Trophoblast cell (in vitro differentiated cells and primary cell): Measurements from ENCODE around the gene HOXA2.

Experiments used
- DNase-seq, 2 donors: peaks; one replicate each; pipeline ENCODE4 v3.0.0-alpha.2; 2016
- H2AFZ ChIP-seq: 2 replicates; pipeline ENCODE4 v1.6.1; 2013; ENCODE audit warnings: low read length, moderate library complexity, mild to moderate bottlenecking; ENCODE audit not compliant: insufficient read depth, poor library complexity
- H2AK5ac ChIP-seq: 2 replicates; pipeline ENCODE4 v1.6.1; 2013; ENCODE audit warnings: mild to moderate bottlenecking, low read length
- H2BK120ac ChIP-seq: 2 replicates; pipeline ENCODE4 v1.6.1; 2013; ENCODE audit warnings: low read length, mild to moderate bottlenecking, moderate library complexity; ENCODE audit not compliant: insufficient read depth, poor library complexity
- H2BK12ac ChIP-seq: 2 replicates; pipeline ENCODE4 v1.6.1; 2013; ENCODE audit warnings: mild to moderate bottlenecking, low read length, moderate library complexity
- H2BK5ac ChIP-seq: 2 replicates; pipeline ENCODE4 v1.6.1; 2013; ENCODE audit warnings: low read length, low read depth, moderate library complexity, mild to moderate bottlenecking; ENCODE audit not compliant: poor library complexity
- H3K14ac ChIP-seq: 2 replicates; pipeline ENCODE4 v1.6.1; 2013; ENCODE audit warnings: mild to moderate bottlenecking, low read length
- H3K18ac ChIP-seq: 2 replicates; pipeline ENCODE4 v1.6.1; 2013; ENCODE audit warnings: mild to moderate bottlenecking, low read length
- H3K23ac ChIP-seq: 2 replicates; pipeline ENCODE4 v1.6.1; 2013; ENCODE audit warnings: low read length
- H3K27ac ChIP-seq: 2 replicates; pipeline ENCODE4 v1.5.1; 2013; ENCODE audit warnings: low read depth, mild to moderate bottlenecking, inconsistent platforms, low read length, moderate library complexity
- H3K27me3 ChIP-seq: 2 replicates; pipeline ENCODE4 v1.6.1; 2013; ENCODE audit warnings: inconsistent platforms, mild to moderate bottlenecking, low read length, moderate library complexity; ENCODE audit not compliant: insufficient read depth
- H3K36me3 ChIP-seq, 2 experiments: 1 replicate in 1 of 2; 2 replicates in 1 of 2; pipeline ENCODE4 v1.6.1; 2013; ENCODE audit warnings: low read length in 2 of 2, mild to moderate bottlenecking in 2 of 2, moderate library complexity in 1 of 2; ENCODE audit not compliant: insufficient read depth in 2 of 2, control insufficient read depth in 1 of 2
- H3K4ac ChIP-seq: 2 replicates; pipeline ENCODE4 v1.6.1; 2013; ENCODE audit warnings: low read depth, mild to moderate bottlenecking, low read length, moderate library complexity
- H3K4me1 ChIP-seq, 2 experiments: 1 replicate in 1 of 2; 2 replicates in 1 of 2; pipeline ENCODE4 v1.6.1; 2013; ENCODE audit warnings: low read length in 2 of 2, mild to moderate bottlenecking in 2 of 2, moderate library complexity in 1 of 2; ENCODE audit not compliant: insufficient read depth in 2 of 2, control insufficient read depth in 1 of 2
- H3K4me2 ChIP-seq: 2 replicates; pipeline ENCODE4 v1.6.1; 2013; ENCODE audit warnings: inconsistent platforms, mild to moderate bottlenecking, low read length, moderate library complexity
- H3K4me3 ChIP-seq: 2 replicates; pipeline ENCODE4 v1.5.1; 2013; ENCODE audit warnings: mild to moderate bottlenecking, low read depth, low read length, inconsistent platforms
- H3K79me1 ChIP-seq: one replicate; pipeline ENCODE4 v1.6.1; 2013; ENCODE audit warnings: low read length
- H3K79me2 ChIP-seq: 2 replicates; pipeline ENCODE4 v1.6.1; 2013; ENCODE audit warnings: low read length, mild to moderate bottlenecking; ENCODE audit not compliant: control insufficient read depth, insufficient read depth, poor library complexity
- H3K9ac ChIP-seq: 2 replicates; pipeline ENCODE4 v1.6.1; 2013; ENCODE audit warnings: mild to moderate bottlenecking, low read length
- H3K9me3 ChIP-seq: 2 replicates; pipeline ENCODE4 v1.6.1; 2013; ENCODE audit warnings: low read depth, mild to moderate bottlenecking, control low read depth, inconsistent platforms, low read length; ENCODE audit not compliant: insufficient read depth
- H4K12ac ChIP-seq: 2 replicates; pipeline ENCODE4 v1.6.1; 2013; ENCODE audit warnings: low read depth, mild to moderate bottlenecking, low read length, moderate library complexity
- H4K8ac ChIP-seq: 2 replicates; pipeline ENCODE4 v1.6.1; 2013; ENCODE audit warnings: low read depth, mild to moderate bottlenecking, low read length, moderate library complexity
- H4K91ac ChIP-seq: one replicate; pipeline ENCODE4 v1.6.1; 2013; ENCODE audit warnings: low read depth, mild to moderate bottlenecking, low read length, moderate library complexity
- WGBS: extraction: QIAGEN DNeasy Blood & Tissue Kit; methylation state at CpG from one replicate; pipeline ENCODE4 v1.1.7; 2013; ENCODE audit warnings: missing lambda C conversion rate; ENCODE audit not compliant: insufficient read length, insufficient coverage; ENCODE audit errors: extremely low coverage; 5-methylcytosine and 5-hydroxymethylcytosine counted together

Gene HOXA2

GRCh38 chr7:27091941-27092818, 10.3 kb downstream of the HOXA2 start:
- peaks cover 79% of the 10 kb centered on the region for H3K27me3 ChIP-seq
- no peak for DNase-seq
- no peak overlapping the region for H2BK120ac ChIP-seq
- no peak overlapping the region for H3K27ac ChIP-seq
- H4K12ac ChIP-seq: no peak overlapping the region
- H3K79me2 ChIP-seq: no peaks in the 10 kb centered on the region
- H3K9ac ChIP-seq: no peak overlapping the region
- H2BK12ac ChIP-seq: no peak overlapping the region
- H3K4me3 ChIP-seq: no peak overlapping the region
- no peak overlapping the region for H3K23ac ChIP-seq
- no peak overlapping the region for H3K14ac ChIP-seq
- no peak overlapping the region for H3K18ac ChIP-seq
- WGBS: no CpG with 5 or more reads among the region's 9 CpGs
- H3K4ac ChIP-seq: no peak overlapping the region
- no peak overlapping the region for H2AFZ ChIP-seq
- peaks cover 4 to 10% of the 10 kb centered on the region in 2 experiments for H3K4me1 ChIP-seq
- H3K9me3 ChIP-seq: peaks cover 17% of the 10 kb centered on the region
- H3K4me2 ChIP-seq: no peak overlapping the region
- no peak overlapping the region for H2BK5ac ChIP-seq
- no peak overlapping the region for H4K91ac ChIP-seq
- no peaks in the 10 kb centered on the region for H3K36me3 ChIP-seq
- no peak overlapping the region for H2AK5ac ChIP-seq
- H3K79me1 ChIP-seq: no peaks in the 10 kb centered on the region
- H4K8ac ChIP-seq: no peak overlapping the region

- H2BK12ac ChIP-seq: no peak overlapping the region
Observed at GRCh38 chr7:27091105-27091504, 11.4 kb downstream of the HOXA2 start.

GRCh38 chr7:27088002-27088922, 14.2 kb downstream of the HOXA2 start:
- Histone ChIP-seq H2BK5ac (no peak overlapping the region), H3K9me3 (peaks cover 8% of the 10 kb centered on the region), H3K4me3 (no peak overlapping the region), H4K12ac (no peak overlapping the region), H3K4ac (no peak overlapping the region), H3K79me1 (no peaks in the 10 kb centered on the region), H3K9ac (no peak overlapping the region), H2BK120ac (no peak overlapping the region), H2AFZ (no peak overlapping the region), H2BK12ac (no peak overlapping the region), H3K4me2 (no peak overlapping the region), H3K18ac (no peak overlapping the region), H3K27ac (no peak overlapping the region), H2AK5ac (no peak overlapping the region), H4K91ac (no peak overlapping the region), H3K4me1 (no peaks in the 10 kb centered on the region), H4K8ac (no peak overlapping the region), H3K23ac (no peak overlapping the region), H3K14ac (no peak overlapping the region), H3K79me2 (no peaks in the 10 kb centered on the region), H3K27me3 (peaks cover 45% of the 10 kb centered on the region), H3K36me3 (no peaks in the 10 kb centered on the region)
- no peak for DNase-seq
- no CpG with 5 or more reads among the region's 68 CpGs for WGBS

More at GRCh38 chr7:27091105-27091504, 11.4 kb downstream of the HOXA2 start:
- Histone ChIP-seq H3K4me1 (peaks cover 0 to 3% of the 10 kb centered on the region in 2 experiments), H3K27me3 (peaks cover 68% of the 10 kb centered on the region), H4K8ac (no peak overlapping the region), H2AFZ (no peak overlapping the region), H3K14ac (no peak overlapping the region), H2BK120ac (no peak overlapping the region), H3K79me2 (no peaks in the 10 kb centered on the region), H3K4me2 (no peak overlapping the region), H3K4ac (no peak overlapping the region), H4K91ac (no peak overlapping the region), H2AK5ac (no peak overlapping the region), H2BK5ac (no peak overlapping the region), H3K27ac (no peak overlapping the region), H3K18ac (no peak overlapping the region), H3K23ac (no peak overlapping the region), H3K9me3 (peaks cover 15% of the 10 kb centered on the region), H4K12ac (no peak overlapping the region), H3K4me3 (no peak overlapping the region), H3K79me1 (no peaks in the 10 kb centered on the region), H3K36me3 (no peaks in the 10 kb centered on the region), H3K9ac (no peak overlapping the region)
- WGBS: no CpG with 5 or more reads among the region's 3 CpGs
- no peak for DNase-seq

- H3K36me3 ChIP-seq: no peaks in the 10 kb centered on the region
- no peaks in the 10 kb centered on the region for H3K79me1 ChIP-seq
- no peak overlapping the region for H3K9ac ChIP-seq
- no peak for DNase-seq
- no peaks in the 10 kb centered on the region for H3K79me2 ChIP-seq
- H3K14ac ChIP-seq: no peak overlapping the region
- no peak overlapping the region for H3K23ac ChIP-seq
- H3K4me2 ChIP-seq: no peak overlapping the region
- peaks cover 13% of the 10 kb centered on the region for H3K27me3 ChIP-seq
- H3K4me3 ChIP-seq: no peak overlapping the region
- no peak overlapping the region for H2AFZ ChIP-seq
- no peak overlapping the region for H4K91ac ChIP-seq
- no peak overlapping the region for H2BK12ac ChIP-seq
- WGBS: no CpG with 5 or more reads among the region's 2 CpGs
- no peak overlapping the region for H4K8ac ChIP-seq
- H3K4me1 ChIP-seq: peaks cover 2 to 6% of the 10 kb centered on the region in 2 experiments
- H2BK5ac ChIP-seq: no peak overlapping the region
- H3K27ac ChIP-seq: no peak overlapping the region
- no peak overlapping the region for H2BK120ac ChIP-seq
- H2AK5ac ChIP-seq: no peak overlapping the region
- H3K4ac ChIP-seq: no peak overlapping the region
- H3K9me3 ChIP-seq: peaks cover 8% of the 10 kb centered on the region
- H3K18ac ChIP-seq: no peak overlapping the region
- no peak overlapping the region for H4K12ac ChIP-seq
Observed at GRCh38 chr7:27083646-27084045, 18.8 kb downstream of the HOXA2 start.
